Ramos (cell line): ENCODE results near the gene NAV2.

Experiments used
- in situ Hi-C: fragments of 300-500 bp; cut with MboI; formaldehyde crosslinking; loops from one replicate; pipeline ENCODE4 v1.14.3; 2022; ENCODE audit warnings: low sequenced_read_pairs; ENCODE audit not compliant: unreplicated experiment

Gene NAV2

DNA sequence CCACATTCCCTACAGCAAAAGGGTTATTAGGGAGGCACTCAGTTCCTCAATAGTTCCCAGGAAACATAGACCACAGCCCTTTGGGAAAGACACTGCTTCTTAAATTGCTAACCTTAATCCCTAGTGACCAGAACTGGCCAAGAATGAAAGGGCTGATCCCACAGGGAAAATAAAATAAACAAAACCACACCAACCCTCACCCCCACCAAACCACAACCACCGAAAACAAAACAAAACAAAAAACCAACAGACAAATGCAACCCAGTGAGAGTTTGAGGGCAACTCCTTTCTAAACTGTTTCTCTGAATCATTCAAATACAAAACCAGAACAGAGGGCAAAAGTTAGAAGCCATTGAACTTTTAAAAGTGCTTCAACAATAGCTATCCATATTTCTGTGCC, 57.2 kb downstream of the NAV2 start:
- in situ Hi-C loops = no loop called here

DNA sequence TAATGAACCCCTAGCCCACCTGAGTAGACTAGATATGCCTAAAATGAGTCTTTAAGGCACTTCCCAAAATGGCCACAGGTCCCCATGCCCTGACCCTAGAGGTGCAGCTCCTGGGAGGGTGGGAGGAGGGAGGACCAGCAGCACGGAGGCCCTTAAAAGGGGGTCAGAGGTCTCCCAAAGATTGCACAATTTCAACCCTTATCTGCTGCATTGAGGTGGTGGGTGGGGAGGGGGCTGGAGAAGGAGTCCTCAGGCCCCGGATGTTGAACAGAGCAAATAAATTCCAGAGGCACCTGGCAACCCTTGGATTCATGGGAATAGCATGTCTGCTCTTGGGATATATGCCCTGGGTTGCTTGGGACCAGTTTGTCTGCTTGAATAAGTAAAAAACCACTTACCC, 57.6 kb downstream of the NAV2 start:
- in situ Hi-C loops = no loop called here

DNA sequence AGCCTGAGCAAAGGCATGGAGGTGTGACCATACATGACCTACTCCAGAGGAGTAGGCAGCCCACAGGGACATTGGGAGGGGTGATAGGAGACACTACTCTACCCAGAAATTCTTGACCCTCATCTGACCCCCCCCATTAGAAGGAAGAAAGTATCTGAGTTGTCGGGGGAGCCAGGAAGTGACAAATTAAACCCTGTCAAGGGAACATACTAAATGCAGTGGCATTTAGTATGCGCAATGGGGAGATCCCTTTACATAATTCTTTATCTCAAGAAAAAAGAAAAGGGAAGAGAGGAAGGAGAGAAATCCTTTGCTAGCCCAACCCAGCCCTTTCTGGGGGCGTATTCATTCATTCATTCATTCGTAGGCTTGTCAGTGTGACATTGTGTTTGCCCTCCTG, 58.8 kb downstream of the NAV2 start:
- in situ Hi-C loops = no loop called here

DNA sequence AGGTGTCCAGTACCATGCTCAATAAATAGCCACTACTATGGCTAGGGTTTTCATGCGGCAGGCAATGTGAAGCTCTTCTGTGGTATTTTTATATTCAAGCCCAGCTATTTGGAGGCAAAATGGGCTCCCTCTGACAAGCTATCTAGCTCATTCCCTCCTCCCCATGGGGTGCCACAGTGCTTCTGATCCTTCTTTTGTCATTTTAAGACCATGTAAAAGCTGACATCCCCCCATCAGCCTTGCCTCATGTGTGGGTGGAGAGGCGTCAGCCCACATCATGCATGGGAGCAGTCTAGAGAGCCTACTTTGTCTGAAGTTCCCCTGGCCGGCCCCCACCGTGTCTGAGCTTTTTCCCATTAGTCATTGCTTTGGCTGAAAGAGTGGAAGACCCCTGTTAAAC, 59.8 kb downstream of the NAV2 start:
- in situ Hi-C loops = no loop called here

DNA sequence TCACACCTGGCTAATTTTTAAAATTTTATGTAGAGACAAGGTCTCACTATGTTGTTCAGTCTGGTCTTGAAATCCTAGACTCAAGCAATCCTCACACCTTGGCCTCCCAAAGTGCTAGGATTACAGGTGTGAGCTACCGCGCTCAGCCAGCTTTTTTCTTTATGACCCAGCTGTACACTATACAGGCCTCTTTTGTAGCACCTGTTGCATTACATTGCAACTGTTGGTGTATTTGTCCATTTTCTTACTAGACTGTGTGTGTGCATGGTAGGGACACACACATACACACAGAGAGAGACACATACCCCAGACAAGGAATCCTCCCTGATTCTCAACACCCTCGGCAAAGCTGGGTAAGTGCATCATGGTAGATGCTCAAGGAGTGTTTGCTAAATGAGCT, 61.7 kb downstream of the NAV2 start:
- in situ Hi-C loops = no loop called here

DNA sequence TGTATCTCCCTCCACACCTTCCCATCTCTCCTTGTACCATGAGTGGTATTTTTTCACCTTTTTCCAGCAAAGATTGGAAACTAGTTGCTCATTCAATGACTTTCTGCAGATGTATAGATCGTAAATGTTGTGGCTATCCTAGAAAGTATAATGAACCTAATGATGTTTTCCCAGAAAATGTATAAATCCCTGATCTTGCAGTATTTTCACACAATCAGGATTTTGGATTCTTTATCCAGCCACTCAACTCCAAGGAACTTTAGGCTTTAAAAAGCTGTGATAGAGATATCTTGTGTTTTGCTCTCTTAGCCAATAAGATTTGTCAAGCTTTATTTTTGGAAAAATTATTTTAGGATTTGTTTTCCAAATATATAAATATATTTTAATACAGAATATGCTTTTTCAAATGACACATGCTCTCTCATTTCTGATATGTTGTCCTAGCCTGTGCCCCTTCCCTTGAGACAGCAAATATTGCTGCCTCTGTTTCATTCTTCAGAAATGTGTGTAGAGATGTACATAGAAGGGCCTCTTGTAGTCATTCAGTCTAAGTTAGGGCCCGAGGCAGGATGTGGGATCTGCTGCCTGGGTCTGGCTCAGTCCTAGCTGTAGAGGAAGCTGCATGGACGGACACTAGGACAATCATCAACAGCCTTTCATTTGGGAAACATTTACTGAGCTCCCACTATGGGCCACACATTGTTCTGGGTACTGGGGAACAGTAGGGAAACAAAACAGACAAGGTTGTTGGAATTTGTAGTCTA, 62.4 kb downstream of the NAV2 start:
- in situ Hi-C loops = no loop called here

DNA sequence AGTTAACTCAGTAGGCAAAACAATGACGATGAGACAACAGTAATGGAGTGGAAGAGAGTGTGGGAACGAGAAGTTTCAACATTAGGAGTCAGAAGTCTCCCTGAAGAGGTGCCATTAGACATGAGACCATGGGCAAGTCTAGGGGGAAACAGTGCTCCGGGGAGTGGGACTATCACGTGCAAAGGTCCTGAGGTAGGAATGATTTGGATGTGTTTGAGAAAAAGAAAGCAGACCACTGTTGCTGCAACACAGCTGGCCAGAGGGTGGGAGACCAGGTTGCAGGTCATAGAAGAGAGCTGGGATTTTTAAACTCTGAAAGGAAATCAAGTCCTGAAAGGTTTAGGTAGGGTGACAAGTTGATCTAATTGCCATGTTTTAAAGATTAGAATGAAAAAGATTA, 63.0 kb downstream of the NAV2 start:
- in situ Hi-C loops = no loop called here

DNA sequence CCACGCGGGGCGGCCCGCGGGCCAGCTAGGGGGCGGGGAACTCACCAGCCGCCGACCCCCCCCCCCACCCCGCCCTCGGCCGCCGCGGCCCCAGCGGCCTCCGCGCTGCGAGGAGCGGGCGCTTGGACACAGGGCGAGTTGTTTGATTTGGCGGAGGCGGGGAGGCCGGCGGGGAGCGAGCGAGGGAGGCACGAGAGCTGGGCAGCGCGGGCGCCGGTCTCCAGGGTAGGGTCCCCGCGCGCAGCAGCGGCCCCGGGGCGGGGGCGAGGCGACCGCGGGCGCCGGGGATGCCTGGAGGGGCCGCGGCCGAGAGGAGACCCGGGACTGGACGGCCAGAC, 64.4 kb downstream of the NAV2 start:
- in situ Hi-C loops = no loop called here

DNA sequence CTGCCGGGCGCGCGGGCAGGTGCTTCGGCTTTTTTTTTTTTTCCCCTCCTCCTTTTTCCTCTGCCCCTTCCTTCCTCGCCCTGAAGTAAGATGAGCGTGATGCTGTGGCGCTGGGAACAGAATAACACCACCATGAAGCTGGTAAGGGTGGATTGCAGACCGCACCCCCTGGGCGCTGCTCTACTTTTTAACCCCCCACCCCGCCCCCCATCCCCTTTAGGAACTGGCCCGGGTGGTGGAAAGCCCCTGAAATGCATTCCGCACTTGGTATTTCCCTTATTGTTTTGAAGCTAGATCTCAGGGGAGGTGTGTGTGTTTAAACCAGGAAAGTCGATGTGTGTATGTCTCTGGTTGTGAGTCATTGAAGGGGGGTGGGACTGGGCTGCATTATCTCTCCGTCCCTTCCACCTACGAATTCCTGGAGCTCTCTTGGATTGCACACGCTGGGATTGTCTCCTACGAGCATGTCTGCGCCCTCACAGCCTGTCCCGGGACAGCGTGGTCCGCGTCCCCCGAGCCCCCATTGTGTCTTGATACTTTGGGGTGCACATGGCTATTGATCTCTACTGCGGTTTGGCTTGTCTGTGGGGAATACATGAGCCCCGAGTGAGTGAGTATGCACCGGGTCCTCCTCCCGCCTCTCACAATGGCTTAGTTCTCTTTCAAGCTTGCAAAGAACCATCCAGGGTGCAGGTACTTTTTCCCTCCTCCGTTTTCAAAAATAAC, 64.9 kb downstream of the NAV2 start:
- in situ Hi-C loops = no loop called here

DNA sequence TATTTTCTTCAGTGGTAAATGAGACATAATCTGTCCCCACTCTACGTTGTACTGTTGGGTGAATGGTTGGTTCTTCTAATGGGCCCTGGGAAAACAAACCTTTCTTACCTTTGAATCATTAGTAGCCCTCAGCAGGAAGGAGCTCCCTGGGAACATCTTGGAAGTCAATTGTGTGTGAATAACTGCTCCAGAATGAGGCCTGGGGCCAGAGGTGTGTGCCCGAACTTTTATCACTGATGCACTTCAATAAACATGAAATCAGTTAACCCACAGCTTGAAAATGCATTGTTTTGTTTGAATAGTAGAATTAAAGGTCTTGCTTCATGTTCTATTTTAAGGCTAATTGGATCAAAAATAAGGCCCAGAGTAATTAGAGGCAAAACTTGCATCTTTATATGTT, 67.1 kb downstream of the NAV2 start:
- in situ Hi-C loops = no loop called here

DNA sequence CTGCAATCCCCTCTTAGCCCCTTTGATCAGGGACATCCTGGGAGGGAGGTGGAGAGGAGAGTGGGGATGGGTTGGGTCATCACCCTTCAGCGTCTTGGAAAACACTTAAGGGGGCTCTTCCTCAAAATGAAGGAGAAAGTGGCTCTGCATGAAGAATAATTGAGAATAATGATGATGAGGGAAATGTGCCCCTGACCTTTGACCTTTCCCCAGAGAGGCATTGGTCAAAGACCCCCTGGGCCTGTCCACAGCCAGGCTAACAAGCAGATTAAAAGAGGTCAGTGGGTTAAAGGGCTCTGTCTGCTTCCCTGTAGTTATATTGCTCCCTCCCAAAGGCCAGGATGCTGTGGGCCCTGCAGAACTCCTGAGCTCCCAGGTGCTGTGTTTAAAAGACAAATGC, 68.7 kb downstream of the NAV2 start:
- in situ Hi-C loops = no loop called here

DNA sequence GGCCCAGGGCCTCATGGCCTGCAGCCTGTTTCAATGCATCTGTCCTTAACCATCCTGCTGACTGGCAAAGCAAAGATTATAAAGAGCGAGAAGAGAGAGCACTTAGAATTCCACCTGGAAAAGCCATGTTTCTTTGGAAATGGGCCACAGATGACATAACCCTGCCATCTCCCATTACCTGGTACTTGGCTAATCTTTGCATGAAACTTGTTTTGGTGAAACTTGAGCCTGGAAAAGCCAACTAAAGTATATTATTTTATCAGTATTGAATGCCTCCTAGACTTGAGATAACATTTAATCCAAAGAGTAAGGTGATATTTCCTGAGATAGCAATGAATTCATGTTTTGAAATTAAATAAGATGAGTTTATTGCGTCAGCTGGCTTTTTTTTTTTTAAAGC, 72.6 kb downstream of the NAV2 start:
- in situ Hi-C loops = no loop called here

DNA sequence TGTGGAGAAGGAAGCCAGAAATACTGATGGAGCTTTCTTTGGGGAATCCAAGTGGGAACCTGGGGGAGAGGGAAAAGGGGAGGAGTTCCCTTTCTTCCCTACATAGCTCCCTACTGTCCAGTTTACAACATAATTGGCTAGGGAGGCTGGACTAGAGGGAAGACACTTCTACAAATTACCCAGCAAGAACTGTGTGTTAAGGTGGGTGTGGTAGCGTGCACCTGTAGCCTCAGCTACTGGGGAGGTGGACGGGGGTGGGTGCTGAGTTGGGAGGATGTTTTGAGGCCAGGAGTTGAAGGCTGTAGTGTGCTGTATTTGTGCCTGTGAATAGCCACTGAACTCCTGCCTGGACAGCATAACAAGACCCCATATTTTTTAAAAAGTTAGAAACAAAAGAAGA, 74.0 kb downstream of the NAV2 start:
- in situ Hi-C loops = no loop called here

DNA sequence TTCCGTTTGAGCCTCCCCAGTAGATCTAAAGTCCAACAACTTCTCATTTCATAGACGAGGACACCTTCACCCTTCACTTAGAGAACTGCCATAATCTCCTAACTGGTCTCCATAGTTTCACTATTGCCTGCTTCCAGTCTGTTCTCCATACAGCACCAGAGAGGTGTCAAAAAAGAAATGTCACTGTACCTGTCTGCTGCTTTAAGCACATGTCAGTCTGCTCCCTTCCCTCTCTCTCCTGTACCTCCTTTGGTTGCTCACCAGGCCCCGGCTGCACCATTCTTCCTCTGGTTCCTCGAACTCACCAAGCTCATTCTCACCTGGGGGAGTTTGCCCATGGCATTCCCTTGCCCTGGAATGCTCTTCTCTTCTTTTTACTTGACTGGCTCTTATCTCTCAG, 75.8 kb downstream of the NAV2 start:
- in situ Hi-C loops = no loop called here

DNA sequence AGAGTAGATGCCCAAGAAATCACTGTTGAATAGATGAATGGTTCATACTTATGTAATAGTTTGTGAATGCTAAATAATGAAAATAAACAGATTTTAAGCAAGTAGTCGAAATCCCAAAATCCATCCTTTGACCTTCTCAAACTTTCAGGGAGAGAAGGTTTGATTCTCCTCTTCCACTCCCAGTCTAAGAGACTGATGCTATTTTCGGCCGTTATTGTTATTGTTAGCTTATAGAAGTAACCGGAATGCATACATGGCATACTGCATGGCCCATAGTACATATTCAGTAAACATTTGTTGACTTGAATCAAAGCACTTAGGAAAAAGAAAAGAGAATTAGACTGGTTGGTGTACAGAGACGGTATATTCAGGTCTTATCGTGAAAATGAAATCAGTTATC, 76.6 kb downstream of the NAV2 start:
- in situ Hi-C loops = no loop called here

DNA sequence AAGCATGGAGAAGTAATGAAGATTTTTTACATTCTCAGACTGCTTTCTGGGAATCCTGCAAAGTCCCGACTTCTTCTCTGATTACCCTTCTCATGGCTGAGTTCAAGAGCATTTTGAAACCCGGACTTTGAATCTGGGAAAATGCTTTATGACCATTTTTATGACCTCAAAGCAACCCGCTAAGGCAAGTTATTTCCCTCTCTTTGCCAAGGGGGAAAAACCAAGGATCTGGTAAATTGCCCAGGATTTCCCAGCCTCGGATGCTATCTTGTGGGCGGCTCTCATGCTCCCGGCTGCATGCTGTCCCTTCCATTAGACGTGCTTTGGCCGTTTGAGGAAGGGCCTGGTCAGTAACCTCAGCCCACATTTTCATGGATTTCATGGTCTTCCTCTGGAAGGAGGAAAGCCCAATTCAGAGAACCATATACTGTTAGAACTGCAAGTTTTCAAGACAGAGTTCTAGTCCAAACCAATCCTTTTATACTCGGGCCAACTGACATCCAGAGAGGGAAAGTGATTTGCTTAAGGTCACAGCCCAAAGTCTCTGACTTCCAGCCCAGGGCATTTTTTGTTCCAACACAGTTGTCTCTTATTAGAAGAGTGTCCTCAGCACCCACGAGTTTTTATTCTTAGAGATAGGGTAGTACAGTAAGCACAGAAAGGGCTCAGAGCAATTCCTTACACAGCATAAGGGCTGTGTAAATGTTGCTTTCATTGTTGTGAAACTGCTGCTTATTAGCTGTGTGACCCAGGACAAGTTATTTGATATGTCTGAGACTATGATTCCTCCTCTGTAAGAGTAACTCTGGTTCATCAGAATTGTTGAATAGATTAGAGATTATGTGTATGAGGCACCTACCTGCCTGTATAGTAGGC, 77.4 kb downstream of the NAV2 start:
- in situ Hi-C loops = no loop called here

DNA sequence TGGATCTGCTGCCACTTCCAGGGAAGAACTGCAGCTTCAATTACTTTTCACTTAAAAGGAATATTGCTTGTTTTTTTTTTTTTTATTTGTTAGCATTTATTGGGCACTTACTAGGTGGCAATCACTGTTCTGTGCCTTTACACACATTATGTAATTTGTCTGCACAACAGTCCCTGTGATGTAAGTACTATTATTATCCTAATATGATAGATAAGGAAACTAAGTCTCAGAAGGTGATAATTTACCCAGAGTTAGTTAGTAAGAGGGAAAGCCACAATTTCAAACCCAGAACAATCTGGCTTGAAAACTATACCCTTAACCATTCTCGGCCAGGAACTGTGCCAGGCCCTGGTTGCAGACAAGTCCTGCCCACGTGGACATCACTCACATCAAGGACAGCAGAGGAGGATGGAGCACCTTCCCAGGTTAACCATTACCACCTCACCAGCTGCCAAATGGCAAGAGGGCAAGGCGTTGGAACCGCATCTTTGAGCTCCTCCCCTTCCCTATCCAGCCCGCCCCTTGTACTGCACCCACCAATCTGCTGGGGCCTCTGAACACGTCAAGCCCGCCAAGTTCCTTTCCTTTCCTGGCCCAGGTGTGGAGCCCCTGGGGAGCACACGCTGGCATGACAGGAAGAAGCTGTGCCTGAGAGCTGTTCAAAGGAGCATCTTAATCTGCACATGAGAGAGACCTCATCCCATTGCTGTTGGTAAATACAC, 78.4 kb downstream of the NAV2 start:
- in situ Hi-C loops = no loop called here

DNA sequence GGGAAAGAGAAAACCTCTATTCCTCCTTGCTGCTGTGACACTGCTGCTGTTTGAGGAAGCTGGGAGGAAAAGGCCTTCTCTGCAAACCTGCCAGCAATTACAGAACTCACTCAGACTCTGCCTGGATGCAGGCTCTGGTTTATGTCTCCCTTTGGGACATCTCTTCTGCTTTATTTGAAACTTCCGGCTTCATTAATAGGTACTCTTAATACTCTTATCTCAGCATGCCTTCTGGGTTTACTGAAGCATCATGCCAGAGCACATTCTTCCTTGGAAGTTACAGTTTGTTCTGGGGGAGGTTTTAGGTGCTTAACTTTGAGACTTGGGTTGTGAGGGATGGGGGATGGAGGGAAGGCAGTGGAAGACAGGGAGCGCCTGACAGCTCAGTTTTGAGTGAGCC, 79.9 kb downstream of the NAV2 start:
- in situ Hi-C loops = no loop called here

DNA sequence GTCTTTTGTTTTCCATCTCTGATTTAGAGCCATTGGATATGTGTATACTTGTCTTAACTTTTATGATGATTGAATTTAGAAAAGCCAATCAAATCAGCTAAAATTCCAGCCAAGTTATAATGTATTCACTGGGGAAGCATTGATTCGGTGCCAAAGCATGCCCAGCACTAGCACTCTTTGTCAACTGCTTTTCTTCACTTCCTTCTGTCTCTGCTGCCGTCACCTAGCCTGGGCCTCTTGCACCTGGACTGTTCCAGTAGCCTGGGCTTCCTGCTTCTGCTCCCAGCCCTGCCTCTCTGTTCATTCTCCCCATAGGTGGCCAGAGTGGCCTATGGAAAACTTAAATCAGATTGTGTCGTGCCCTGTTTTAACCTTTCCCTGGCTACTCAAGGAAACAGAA, 80.7 kb downstream of the NAV2 start:
- in situ Hi-C loops = no loop called here

DNA sequence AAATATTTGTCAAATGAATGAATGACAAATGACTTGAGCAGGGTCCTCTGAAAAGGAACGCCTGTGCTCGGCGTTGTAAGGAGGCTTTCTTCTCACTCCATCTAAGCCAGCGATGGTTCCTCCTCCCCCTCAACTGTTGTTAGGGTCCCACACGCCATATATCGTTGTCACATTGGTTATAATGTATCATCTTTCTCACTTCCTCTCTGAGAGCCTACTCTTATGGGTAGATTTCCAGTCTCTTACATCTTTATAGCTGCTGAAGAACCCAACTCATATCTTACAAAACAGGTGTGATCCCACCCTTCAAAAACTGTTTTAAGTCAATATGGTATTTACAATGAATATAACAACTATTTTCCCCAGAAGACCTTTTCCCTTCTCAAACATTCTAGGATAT, 81.5 kb downstream of the NAV2 start:
- in situ Hi-C loops = no loop called here

DNA sequence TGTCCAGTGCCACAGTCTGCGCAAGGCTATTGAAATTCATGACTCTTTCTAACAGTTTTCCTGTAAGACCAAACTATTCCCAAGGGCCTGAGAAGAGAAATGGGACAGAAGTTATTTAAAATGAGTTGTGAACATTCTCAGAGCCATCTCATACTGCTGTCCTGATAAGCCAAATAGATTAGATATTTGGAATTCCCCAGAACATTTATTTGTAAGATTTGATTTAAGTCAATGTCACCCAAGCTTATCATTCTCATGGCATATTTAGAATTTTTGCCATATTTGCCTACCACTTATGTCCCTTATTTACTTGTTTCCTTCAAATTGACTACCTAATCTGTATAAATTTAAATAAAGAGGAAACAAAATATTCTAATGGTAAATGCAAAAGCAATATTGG, 82.4 kb downstream of the NAV2 start:
- in situ Hi-C loops = no loop called here
